Retinal pigment epithelial cell (primary cell): ENCODE data around the gene RREB1.

ENCODE experiments used
- DNase-seq: peaks from one replicate; pipeline ENCODE4 v3.0.0-alpha.2; 2010; ENCODE audit warnings: low read depth
- H3K4me3 ChIP-seq: 2 replicates; pipeline ENCODE4 v1.5.1; 2011; ENCODE audit warnings: mild to moderate bottlenecking, low read length, control low read depth, moderate library complexity
- TF ChIP-seq, protein P1 (sequence below): conservative IDR thresholded peaks from 2 replicates; pipeline ENCODE4 v1.5.1; 2011; ENCODE audit warnings: low read depth, low read length, control low read depth, inconsistent platforms

RREB1 gene

DNA sequence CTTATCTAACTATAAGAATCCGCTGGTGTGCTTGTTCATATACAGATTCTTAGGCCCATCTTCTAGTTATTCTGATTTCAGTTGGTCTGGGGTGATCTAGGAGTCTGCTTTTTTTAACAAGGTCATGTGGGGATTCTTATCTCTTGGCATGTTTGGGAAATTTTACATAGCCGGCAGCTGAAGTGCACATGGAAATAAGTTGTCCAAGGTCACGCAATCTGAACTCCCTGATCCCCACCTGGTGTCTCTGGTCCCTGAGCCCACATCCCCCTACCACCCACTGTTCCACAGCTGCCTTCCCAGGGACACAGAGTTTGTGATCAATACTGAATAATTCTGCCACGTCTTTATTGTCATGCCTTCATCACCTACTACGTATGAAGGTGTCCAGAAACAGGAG lies 114.4 kb downstream of the RREB1 start:
- no peak overlapping the region for H3K4me3 ChIP-seq
- TF ChIP-seq, protein P1, sequence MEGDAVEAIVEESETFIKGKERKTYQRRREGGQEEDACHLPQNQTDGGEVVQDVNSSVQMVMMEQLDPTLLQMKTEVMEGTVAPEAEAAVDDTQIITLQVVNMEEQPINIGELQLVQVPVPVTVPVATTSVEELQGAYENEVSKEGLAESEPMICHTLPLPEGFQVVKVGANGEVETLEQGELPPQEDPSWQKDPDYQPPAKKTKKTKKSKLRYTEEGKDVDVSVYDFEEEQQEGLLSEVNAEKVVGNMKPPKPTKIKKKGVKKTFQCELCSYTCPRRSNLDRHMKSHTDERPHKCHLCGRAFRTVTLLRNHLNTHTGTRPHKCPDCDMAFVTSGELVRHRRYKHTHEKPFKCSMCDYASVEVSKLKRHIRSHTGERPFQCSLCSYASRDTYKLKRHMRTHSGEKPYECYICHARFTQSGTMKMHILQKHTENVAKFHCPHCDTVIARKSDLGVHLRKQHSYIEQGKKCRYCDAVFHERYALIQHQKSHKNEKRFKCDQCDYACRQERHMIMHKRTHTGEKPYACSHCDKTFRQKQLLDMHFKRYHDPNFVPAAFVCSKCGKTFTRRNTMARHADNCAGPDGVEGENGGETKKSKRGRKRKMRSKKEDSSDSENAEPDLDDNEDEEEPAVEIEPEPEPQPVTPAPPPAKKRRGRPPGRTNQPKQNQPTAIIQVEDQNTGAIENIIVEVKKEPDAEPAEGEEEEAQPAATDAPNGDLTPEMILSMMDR = no peak
- no peak for DNase-seq

DNA sequence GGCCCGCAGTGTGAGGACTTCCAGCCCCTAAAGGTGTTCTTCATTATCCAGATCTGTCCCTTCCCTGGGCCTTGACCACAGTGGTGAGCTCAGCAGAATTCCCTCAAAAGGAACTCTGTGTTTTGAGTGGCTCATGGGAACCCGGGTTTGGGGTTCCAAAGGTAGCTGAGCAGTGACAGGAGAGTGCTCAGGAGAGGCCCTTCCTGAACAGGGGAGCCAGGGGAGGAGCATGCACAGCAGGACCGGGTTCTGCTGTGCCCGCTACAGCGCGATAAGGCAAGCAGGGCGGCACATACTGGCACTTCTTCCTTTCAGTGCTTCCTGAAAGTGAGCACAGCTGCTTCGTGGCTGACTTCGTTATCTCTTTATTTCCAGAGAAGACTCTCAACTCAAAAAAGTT lies 117.0 kb downstream of the RREB1 start:
- TF ChIP-seq, protein P1 = no peak
- no peak for DNase-seq
- no peak overlapping the region for H3K4me3 ChIP-seq

DNA sequence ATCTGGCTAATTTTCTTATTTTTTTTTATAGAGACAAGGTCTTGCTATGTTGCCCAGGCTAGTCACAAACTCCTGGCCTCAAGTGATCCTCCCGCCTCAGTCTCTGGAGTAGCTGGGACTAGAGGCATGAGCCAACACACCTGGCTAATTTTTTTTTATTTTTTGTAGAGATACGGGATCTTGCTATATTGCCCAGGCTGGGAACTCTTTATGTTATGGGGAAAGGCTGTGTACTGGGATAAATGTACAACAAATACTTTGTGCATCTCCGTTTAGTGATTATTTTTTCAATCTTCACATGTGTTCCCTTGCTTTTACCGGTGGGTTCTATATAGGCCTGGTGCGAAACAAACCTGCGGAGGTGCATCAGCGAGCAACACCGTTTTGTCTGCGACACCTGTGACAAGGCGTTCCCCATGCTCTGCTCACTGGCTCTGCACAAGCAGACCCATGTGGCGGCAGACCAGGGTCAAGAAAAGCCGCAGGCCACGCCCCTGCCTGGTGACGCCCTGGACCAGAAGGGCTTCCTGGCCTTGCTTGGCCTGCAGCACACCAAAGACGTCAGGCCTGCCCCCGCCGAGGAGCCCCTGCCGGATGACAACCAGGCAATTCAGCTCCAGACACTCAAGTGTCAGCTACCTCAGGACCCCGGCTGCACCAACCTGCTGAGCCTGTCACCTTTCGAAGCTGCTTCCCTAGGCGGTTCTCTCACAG lies 121.1 kb downstream of the RREB1 start:
- no peak for DNase-seq
- TF ChIP-seq, protein P1 = no peak
- H3K4me3 ChIP-seq = no peak overlapping the region

- no peak overlapping the region for H3K4me3 ChIP-seq
- TF ChIP-seq, protein P1 = no peak
- no peak for DNase-seq
Observed at GRCh38 chr6:7229376-7230326, 121.9 kb downstream of the RREB1 start.

DNA sequence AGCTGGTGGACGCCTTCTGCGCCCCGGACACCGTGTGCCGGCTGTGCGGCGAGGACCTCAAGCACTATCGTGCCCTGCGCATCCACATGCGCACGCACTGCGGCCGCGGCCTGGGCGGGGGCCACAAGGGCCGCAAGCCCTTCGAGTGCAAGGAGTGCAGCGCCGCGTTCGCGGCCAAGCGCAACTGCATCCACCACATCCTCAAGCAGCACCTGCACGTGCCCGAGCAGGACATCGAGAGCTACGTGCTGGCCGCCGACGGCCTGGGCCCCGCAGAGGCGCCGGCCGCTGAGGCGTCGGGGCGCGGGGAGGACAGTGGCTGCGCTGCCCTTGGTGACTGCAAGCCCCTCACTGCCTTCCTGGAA lies 122.5 kb downstream of the RREB1 start:
- no peak for DNase-seq
- no peak overlapping the region for H3K4me3 ChIP-seq
- TF ChIP-seq, protein P1 = no peak

DNA sequence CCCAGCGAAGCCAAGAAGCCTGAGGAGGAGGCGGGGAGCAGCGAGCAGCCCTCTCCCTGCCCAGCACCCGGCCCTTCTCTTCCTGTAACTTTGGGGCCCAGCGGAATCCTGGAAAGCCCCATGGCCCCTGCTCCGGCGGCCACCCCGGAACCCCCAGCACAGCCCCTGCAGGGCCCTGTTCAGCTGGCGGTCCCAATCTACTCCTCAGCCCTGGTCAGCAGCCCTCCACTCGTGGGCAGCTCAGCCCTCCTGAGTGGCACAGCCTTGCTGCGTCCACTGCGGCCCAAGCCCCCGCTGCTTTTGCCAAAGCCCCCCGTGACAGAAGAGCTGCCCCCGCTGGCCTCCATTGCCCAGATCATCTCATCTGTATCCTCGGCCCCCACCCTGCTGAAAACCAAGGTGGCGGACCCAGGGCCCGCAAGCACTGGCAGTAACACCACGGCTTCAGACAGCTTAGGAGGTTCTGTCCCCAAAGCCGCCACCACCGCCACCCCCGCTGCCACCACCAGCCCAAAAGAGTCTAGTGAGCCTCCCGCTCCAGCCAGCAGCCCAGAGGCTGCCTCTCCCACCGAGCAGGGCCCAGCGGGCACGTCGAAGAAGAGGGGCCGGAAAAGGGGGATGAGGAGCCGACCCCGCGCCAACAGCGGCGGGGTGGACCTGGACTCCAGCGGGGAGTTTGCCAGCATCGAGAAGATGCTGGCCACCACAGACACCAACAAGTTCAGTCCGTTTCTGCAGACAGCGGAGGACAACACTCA lies 123.4 kb downstream of the RREB1 start:
- no peak overlapping the region for H3K4me3 ChIP-seq
- no peak for DNase-seq

More for the DNA sequence above, 123.4 kb downstream of the RREB1 start:
- TF ChIP-seq, protein P1 = no peak
